GM21717 (cell line): ENCODE data around the gene NSL1.

Source experiments
- ATAC-seq: cut with Tn5 transposase; IDR thresholded peaks from one replicate; pipeline ENCODE4 v1.9.1; 2021; ENCODE audit warnings: mild to moderate bottlenecking, moderate library complexity; ENCODE audit not compliant: unreplicated experiment

Gene NSL1

GRCh38 chr1:212791676-212792395 is at the start of gene NSL1, which contains the start of gene TATDN3:
NSL1 (minus strand) TSS chr1:212791777; CDS start chr1:212791763, 14 bp downstream.
TATDN3 (plus strand) TSS chr1:212791894; CDS start chr1:212791922, 28 bp downstream.
- ATAC-seq: peak; percentile 65

GRCh38 chr1:212838145-212838544 is 46.6 kb upstream of the NSL1 start:
- no peak for ATAC-seq

- ATAC-seq: peak; percentile 73
Observed at GRCh38 chr1:212833211-212834207, 41.9 kb upstream of the NSL1 start.

GRCh38 chr1:212828395-212828794 is 36.8 kb upstream of the NSL1 start:
- ATAC-seq: no peak

GRCh38 chr1:212827831-212828278 is 36.3 kb upstream of the NSL1 start:
- ATAC-seq: no peak

GRCh38 chr1:212827171-212827776 is 35.7 kb upstream of the NSL1 start:
- no peak for ATAC-seq

- no peak for ATAC-seq
Observed at GRCh38 chr1:212825798-212826452, 34.3 kb upstream of the NSL1 start.

GRCh38 chr1:212824201-212824600 is 32.6 kb upstream of the NSL1 start:
- ATAC-seq: no peak

GRCh38 chr1:212822956-212823355 is 31.4 kb upstream of the NSL1 start:
- no peak for ATAC-seq

GRCh38 chr1:212820969-212821368 is 29.4 kb upstream of the NSL1 start:
- ATAC-seq: no peak

GRCh38 chr1:212819726-212820125 is 28.1 kb upstream of the NSL1 start:
- peak; percentile 78 for ATAC-seq

- ATAC-seq: no peak
Observed at GRCh38 chr1:212816567-212817278, 25.1 kb upstream of the NSL1 start.

- no peak for ATAC-seq
Observed at GRCh38 chr1:212814537-212815334, 23.2 kb upstream of the NSL1 start.

GRCh38 chr1:212805767-212806166 is 14.2 kb upstream of the NSL1 start:
- no peak for ATAC-seq

GRCh38 chr1:212797681-212798080 is 6.1 kb upstream of the NSL1 start:
- no peak for ATAC-seq

GRCh38 chr1:212794561-212795014 is 3.0 kb upstream of the NSL1 start:
- peak; percentile 88 for ATAC-seq

- ATAC-seq: no peak
Observed at GRCh38 chr1:212792396-212792908, 875 bp upstream of the NSL1 start.

- ATAC-seq: peak; percentile 29
Observed at GRCh38 chr1:212791261-212791675, 309 bp downstream of the NSL1 start.

- ATAC-seq: no peak
Observed at GRCh38 chr1:212785871-212786270, 5.7 kb downstream of the NSL1 start.
